GM19023 (cell line): ENCODE measurements around the gene C14orf39.
"Not testable (repeated sequence)": the region's sequence is repeated elsewhere in the genome, so short reads cannot be mapped to it uniquely, and the experiment has no call there.

Experiments used
- ATAC-seq: cut with Tn5 transposase; IDR thresholded peaks from one replicate; pipeline ENCODE4 v1.9.1; 2021; ENCODE audit warnings: mild to moderate bottlenecking, moderate library complexity; ENCODE audit not compliant: unreplicated experiment

Gene C14orf39

DNA sequence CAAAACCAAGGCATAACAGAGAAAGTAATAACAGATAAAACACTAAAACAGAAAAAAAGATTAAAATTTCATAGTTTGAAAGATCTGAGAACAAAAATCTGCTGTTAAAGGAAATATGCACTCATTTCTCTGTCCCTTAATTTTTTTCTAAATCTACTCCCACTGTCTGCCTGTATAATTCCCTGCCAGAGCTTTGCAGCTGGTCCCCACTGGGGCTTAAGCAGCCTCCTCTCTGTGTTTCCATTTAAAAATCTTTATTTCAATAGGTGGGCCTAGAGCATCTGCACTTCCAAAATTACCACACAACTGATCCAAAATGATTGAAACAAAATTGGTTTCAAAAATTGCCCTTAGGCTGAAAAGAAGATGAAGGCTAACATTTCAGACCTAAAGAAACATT lies 16.7 kb upstream of the C14orf39 start:
- no peak for ATAC-seq

- no peak for ATAC-seq
Measured at GRCh38 chr14:60495946-60496345, 10.1 kb upstream of the C14orf39 start.

DNA sequence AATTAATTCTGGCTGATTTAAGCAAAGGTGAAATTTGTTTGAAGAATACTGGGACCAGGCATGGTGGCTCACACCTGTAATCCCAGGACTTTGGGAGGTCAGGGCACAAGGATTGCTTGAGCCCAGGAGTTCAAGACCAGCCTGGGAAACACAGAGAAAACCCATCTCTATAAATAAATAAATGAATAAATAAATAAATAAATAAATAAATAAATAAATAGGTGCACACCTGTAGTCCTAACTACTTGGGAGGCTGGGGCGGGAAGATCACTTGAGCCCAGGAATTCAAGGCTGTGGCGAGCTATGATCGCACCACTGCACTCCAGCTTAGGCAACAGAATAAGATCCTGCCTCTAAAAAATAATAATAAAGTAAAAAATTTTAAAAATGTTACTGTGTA lies 4.4 kb upstream of the C14orf39 start:
- ATAC-seq: no peak

- no peak for ATAC-seq
Measured at GRCh38 chr14:60488175-60488574, 2.3 kb upstream of the C14orf39 start.

DNA sequence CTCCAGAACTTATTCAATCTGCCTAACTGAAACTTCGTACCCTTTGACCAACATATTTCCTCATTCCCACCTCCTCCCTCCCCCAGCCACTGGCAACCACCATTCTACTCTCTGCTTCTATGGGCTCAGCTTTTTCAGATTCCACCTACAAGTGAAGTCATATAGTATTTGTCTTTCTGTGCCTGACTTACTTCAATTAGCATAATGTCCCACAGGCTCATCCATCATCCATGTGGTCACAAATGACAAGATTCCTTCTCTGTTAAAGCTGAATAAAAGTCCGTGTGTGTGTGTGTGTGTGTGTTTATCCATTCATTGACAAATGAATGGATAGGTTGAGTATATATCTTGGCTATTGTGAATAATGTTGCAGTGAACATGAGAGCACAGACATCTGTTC lies 1.3 kb upstream of the C14orf39 start:
- no peak for ATAC-seq

GRCh38 chr14:60485057-60485597 lies 736 bp downstream of the C14orf39 start:
- ATAC-seq: no peak

DNA sequence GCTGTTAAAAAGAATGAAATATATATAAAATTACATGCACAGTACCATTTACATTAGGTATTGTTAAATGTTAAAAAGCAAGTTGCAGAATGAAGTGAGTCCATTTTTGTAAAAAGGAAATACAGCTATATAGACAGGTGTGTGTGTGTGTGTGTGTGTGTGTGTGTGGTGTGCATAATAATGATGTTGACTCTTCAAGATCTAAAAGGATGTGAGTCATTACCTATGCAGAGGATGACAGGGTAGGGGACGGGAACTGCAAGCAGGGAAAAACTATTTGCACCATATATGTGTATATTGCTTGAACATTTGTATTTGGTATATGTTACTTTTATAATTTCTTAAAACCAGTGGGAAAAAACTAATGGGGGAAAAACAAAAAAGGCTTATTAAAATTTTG lies 3.1 kb downstream of the C14orf39 start:
- ATAC-seq: no peak

DNA sequence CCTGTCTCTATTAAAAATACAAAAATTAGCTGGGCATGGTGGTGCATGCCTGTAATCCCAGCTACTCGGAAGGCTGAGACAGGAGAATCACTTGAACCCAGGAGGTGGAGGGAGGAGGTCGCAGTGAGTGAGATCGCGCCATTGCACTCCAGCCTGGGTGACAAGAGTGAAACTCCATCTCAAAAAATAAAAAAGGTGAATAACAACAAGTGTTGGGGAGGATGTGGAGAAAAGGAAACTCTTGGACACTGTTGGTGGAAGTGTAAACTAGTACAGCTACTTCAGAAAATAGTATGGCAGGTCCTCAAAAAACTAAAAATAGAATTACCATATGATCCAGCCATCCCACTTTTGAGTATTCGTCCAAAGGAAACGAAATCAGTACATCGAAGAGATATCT lies 5.6 kb downstream of the C14orf39 start:
- ATAC-seq: not testable (repeated sequence)

- ATAC-seq: no peak
Measured at GRCh38 chr14:60455875-60456274, 30.0 kb downstream of the C14orf39 start.

DNA sequence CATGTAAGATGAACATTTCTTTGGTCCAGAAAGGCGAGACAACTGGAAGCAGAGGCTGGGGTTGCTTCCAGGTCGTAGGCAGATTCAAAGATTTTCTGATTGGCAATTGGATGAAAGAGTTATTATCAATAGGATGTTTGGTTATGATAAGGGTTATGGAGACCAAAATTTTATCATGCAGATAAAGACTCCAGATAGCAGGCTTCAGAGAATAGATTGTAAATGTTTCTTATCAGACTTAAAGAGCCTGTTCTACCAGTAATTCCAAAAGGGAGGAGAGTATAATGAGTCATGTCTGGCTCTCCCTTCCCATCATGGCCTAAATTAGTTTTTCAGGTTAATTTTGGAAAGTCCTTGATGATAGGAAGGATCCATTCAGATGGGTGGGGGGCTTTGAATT lies 55.6 kb downstream of the C14orf39 start:
- no peak for ATAC-seq

DNA sequence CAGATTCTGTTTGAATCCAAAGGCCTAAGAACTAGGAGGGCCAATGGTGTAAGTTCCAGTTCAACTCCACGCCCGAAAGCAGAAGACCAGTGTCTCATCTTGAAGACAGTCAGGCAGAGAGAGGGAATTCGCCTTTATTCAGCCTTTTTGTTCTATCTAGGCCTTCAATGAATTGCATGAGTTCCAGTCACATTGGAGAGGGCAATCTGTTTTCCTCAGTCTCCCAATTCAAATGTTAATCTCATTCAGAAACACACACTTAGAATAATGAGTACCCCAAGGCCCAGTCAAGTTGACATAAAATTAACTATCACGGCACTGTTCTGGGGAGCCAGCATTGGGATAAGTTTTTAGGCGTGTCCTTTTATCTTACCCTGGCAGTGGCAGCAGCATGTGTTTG lies 65.8 kb downstream of the C14orf39 start:
- ATAC-seq: no peak

DNA sequence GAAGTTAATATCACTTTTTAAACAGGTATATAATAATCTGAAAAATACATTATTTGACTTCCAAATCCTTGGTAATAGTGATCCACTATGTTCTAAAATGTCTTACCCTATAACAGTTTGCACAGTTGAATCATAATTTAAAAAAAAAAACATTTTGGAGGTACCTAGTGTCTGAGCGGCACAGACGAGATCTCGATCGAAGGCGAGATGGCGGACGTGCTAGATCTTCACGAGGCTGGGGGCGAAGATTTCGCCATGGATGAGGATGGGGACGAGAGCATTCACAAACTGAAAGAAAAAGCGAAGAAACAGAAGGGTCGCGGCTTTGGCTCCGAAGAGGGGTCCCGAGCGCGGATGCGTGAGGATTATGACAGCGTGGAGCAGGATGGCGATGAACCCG lies 88.3 kb downstream of the C14orf39 start:
- ATAC-seq: not testable (repeated sequence)

GRCh38 chr14:60396718-60397343 lies 89.0 kb downstream of the C14orf39 start:
- no peak for ATAC-seq
